HL-60 (cell line): ENCODE results near the gene TFF3.

Experiments
- POLR2AphosphoS5 ChIP-seq: IDR thresholded peaks from 2 replicates; pipeline ENCODE4 v1.6.1; 2012; ENCODE audit warnings: low read depth
- SPI1 ChIP-seq: IDR thresholded peaks from 2 replicates; pipeline ENCODE4 v1.6.1; 2012; ENCODE audit warnings: low read depth, mild to moderate bottlenecking, borderline replicate concordance
- TF ChIP-seq, protein P1 (sequence below): IDR thresholded peaks from one replicate; pipeline ENCODE4 v1.5.1; 2011; ENCODE audit warnings: low read length, control low read depth, inconsistent platforms; ENCODE audit not compliant: insufficient read depth
- TF ChIP-seq, protein P2 (sequence below): IDR thresholded peaks from 2 replicates; pipeline ENCODE4 v1.6.1; 2012; ENCODE audit warnings: low read depth; ENCODE audit not compliant: insufficient replicate concordance

DNA sequence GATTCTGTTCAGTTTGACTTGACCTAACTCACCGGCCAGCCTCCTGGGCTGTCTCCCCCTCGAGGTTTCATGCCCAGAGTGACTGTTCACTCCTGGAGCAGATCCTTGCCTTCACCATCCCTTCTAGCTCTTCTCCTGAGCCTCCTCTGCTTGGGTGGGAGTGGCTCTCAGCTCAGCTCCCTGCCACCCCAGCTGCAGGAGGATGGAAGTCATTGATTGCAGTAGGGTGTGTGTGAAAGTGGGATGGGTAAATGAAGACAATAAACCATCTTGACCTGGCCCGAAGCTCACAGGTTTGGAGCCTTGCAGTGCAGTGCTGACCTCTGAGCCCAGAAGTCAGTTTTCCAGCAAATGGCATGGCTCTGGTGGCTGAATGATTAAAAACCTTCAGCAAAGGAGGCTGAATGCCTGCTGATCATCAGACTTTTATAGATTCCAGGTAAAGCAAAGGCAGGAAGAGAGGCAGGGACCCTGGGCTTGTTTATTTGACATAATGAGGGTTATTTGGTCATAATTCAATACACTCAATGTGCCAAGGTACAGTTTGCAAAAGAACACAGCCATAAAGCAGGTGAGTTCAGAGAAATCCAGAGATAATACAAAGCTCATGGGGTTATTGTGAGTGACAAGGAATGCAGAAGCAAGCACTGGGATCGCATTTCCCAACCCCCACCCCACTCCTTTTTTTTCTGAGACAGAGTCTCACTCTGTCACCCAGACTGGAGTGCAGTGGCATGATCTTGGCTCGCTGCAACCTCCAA, 17.5 kb upstream of the TFF3 start:
- TF ChIP-seq, protein P1, sequence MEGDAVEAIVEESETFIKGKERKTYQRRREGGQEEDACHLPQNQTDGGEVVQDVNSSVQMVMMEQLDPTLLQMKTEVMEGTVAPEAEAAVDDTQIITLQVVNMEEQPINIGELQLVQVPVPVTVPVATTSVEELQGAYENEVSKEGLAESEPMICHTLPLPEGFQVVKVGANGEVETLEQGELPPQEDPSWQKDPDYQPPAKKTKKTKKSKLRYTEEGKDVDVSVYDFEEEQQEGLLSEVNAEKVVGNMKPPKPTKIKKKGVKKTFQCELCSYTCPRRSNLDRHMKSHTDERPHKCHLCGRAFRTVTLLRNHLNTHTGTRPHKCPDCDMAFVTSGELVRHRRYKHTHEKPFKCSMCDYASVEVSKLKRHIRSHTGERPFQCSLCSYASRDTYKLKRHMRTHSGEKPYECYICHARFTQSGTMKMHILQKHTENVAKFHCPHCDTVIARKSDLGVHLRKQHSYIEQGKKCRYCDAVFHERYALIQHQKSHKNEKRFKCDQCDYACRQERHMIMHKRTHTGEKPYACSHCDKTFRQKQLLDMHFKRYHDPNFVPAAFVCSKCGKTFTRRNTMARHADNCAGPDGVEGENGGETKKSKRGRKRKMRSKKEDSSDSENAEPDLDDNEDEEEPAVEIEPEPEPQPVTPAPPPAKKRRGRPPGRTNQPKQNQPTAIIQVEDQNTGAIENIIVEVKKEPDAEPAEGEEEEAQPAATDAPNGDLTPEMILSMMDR, result no peak
- TF ChIP-seq, protein P2, sequence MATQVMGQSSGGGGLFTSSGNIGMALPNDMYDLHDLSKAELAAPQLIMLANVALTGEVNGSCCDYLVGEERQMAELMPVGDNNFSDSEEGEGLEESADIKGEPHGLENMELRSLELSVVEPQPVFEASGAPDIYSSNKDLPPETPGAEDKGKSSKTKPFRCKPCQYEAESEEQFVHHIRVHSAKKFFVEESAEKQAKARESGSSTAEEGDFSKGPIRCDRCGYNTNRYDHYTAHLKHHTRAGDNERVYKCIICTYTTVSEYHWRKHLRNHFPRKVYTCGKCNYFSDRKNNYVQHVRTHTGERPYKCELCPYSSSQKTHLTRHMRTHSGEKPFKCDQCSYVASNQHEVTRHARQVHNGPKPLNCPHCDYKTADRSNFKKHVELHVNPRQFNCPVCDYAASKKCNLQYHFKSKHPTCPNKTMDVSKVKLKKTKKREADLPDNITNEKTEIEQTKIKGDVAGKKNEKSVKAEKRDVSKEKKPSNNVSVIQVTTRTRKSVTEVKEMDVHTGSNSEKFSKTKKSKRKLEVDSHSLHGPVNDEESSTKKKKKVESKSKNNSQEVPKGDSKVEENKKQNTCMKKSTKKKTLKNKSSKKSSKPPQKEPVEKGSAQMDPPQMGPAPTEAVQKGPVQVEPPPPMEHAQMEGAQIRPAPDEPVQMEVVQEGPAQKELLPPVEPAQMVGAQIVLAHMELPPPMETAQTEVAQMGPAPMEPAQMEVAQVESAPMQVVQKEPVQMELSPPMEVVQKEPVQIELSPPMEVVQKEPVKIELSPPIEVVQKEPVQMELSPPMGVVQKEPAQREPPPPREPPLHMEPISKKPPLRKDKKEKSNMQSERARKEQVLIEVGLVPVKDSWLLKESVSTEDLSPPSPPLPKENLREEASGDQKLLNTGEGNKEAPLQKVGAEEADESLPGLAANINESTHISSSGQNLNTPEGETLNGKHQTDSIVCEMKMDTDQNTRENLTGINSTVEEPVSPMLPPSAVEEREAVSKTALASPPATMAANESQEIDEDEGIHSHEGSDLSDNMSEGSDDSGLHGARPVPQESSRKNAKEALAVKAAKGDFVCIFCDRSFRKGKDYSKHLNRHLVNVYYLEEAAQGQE, result no peak
- TF ChIP-seq SPI1 (no peak), POLR2AphosphoS5 (no peak)
